ENCODE measurements around the gene GLP2R. TPM values are rescaled to one million over a fixed set of nuclear protein-coding genes. Genes with fewer than 3 reads are reported as not detected.

GLP2R gene
- polyA plus RNA-seq, 1 donor from 2014 or later = not detected

- Histone ChIP-seq H3K27me3 (ENCODE audit: insufficient read depth, low read depth, low read length) (no peaks in the 10 kb centered on the region), H3F3A (ENCODE audit: insufficient read depth, low read length, poor library complexity, severe bottlenecking) (no peaks in the 10 kb centered on the region), H4K20me1 (ENCODE audit: insufficient read depth) (no peaks in the 10 kb centered on the region), H3K36me3 (ENCODE audit: insufficient read depth, low read length) (no peaks in the 10 kb centered on the region), H2AFZ (ENCODE audit: low read depth, low read length) (no peak overlapping the region), H3K9me3 (ENCODE audit: low read length) (no peaks in the 10 kb centered on the region), H3K9ac (ENCODE audit: low read length) (no peak overlapping the region), H3K4me2 (ENCODE audit: low read length) (no peak overlapping the region), H3K4me3 (ENCODE audit: low read length) (no peak overlapping the region), H3K9me2 (ENCODE audit: insufficient read depth, low read length) (no peaks in the 10 kb centered on the region), H3K79me2 (replicated peaks; ENCODE audit: insufficient read depth, low read length) (no peaks in the 10 kb centered on the region), H3K27ac (ENCODE audit: low read length) (no peak overlapping the region)
- TF ChIP-seq EP300 (conservative IDR thresholded peaks at IDR 0.05; ENCODE audit: poor library complexity, severe bottlenecking) (no peak), RAD21 (conservative IDR thresholded peaks at IDR 0.05) (no peak), TAF1 (IDR thresholded peaks at IDR 0.05; ENCODE audit: low read depth) (no peak), SMC3 (conservative IDR thresholded peaks at IDR 0.05; ENCODE audit: poor library complexity) (no peak), EZH2 (IDR thresholded peaks at IDR 0.05; ENCODE audit: borderline replicate concordance, insufficient read depth, low read length, poor library complexity, severe bottlenecking) (no peak), POLR2AphosphoS5 (IDR thresholded peaks at IDR 0.05) (no peak), MXI1 (conservative IDR thresholded peaks at IDR 0.05; ENCODE audit: poor library complexity, severe bottlenecking) (no peak), REST (IDR thresholded peaks at IDR 0.05; ENCODE audit: borderline replicate concordance) (no peak), CTCF (IDR thresholded peaks at IDR 0.05; ENCODE audit: poor library complexity, severe bottlenecking) (no peak)
Observed at GRCh38 chr17:9925457-9925856, 99.7 kb downstream of the GLP2R start.

GRCh38 chr17:9926150-9926804 lies 100.6 kb downstream of the GLP2R start:
- Histone ChIP-seq H3K9me2 (ENCODE audit: insufficient read depth, low read length) (no peaks in the 10 kb centered on the region), H3F3A (ENCODE audit: insufficient read depth, low read length, poor library complexity, severe bottlenecking) (no peaks in the 10 kb centered on the region), H3K27ac (ENCODE audit: low read length) (no peak overlapping the region), H3K79me2 (replicated peaks; ENCODE audit: insufficient read depth, low read length) (no peaks in the 10 kb centered on the region), H3K9ac (ENCODE audit: low read length) (no peak overlapping the region), H3K27me3 (ENCODE audit: insufficient read depth, low read depth, low read length) (no peaks in the 10 kb centered on the region), H3K9me3 (ENCODE audit: low read length) (no peaks in the 10 kb centered on the region), H2AFZ (ENCODE audit: low read depth, low read length) (no peak overlapping the region), H3K4me2 (ENCODE audit: low read length) (no peak overlapping the region), H3K4me3 (ENCODE audit: low read length) (no peak overlapping the region), H3K36me3 (ENCODE audit: insufficient read depth, low read length) (no peaks in the 10 kb centered on the region), H4K20me1 (ENCODE audit: insufficient read depth) (no peaks in the 10 kb centered on the region)
- TF ChIP-seq REST (IDR thresholded peaks at IDR 0.05; ENCODE audit: borderline replicate concordance) = no peak
- no peak for TF ChIP-seq TAF1 (IDR thresholded peaks at IDR 0.05; ENCODE audit: low read depth)
- TF ChIP-seq POLR2AphosphoS5 (IDR thresholded peaks at IDR 0.05) = no peak
